PFSK-1 (cell line): ENCODE measurements around the gene DGKI.

ENCODE experiments used
- FOXP2 ChIP-seq: optimal IDR thresholded peaks from 2 replicates; pipeline ENCODE3; 2011; ENCODE audit warnings: borderline replicate concordance, control low read depth, inconsistent platforms; ENCODE audit not compliant: insufficient read depth; ENCODE audit errors: extremely low read length, extremely low read depth
- POLR2AphosphoS5 ChIP-seq: IDR thresholded peaks from 2 replicates; pipeline ENCODE4 v1.6.1; 2012; ENCODE audit warnings: low read depth, mild to moderate bottlenecking, control low read depth, low read length, moderate library complexity
- SIN3A ChIP-seq: IDR thresholded peaks from 2 replicates; pipeline ENCODE4 v1.6.1; 2012; ENCODE audit warnings: mild to moderate bottlenecking, low read length, moderate library complexity, borderline replicate concordance; ENCODE audit not compliant: insufficient read depth
- TAF1 ChIP-seq: IDR thresholded peaks from 2 replicates; pipeline ENCODE4 v1.6.1; 2012; ENCODE audit warnings: low read length, control low read depth, borderline replicate concordance; ENCODE audit not compliant: insufficient read depth
- TF ChIP-seq, protein P1 (sequence below), 2 experiments: IDR thresholded peaks; 2 replicates each; pipeline versions ENCODE4 v1.6.1 to v1.8.0; 2011 to 2012; ENCODE audit warnings: low read depth in 2 of 2, low read length in 2 of 2, control low read depth in 1 of 2, inconsistent platforms in 1 of 2, mild to moderate bottlenecking in 1 of 2, moderate library complexity in 1 of 2; ENCODE audit not compliant: insufficient read depth in 1 of 2

DGKI gene

DNA sequence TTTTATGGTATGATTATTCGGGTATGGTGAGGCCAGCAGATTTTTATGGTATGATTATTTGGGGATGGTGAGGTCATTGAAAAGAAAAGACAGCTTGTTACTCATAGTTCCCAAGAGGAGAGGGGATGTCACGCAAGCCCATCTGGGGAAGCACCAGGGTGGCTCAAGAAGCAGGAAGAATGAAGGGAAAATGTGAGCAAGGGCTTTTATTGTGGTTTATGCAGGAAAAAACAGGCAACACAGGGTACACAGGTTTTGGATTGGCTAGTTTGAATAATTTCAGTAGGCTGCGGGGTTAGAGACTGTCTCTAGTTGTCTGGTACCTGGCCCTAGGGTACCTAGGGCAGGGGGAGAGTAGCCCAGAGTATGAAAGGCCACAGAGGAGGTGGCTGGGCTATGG, 26.8 kb upstream of the DGKI start:
- TF ChIP-seq TAF1, result no peak
- TF ChIP-seq, protein P1, sequence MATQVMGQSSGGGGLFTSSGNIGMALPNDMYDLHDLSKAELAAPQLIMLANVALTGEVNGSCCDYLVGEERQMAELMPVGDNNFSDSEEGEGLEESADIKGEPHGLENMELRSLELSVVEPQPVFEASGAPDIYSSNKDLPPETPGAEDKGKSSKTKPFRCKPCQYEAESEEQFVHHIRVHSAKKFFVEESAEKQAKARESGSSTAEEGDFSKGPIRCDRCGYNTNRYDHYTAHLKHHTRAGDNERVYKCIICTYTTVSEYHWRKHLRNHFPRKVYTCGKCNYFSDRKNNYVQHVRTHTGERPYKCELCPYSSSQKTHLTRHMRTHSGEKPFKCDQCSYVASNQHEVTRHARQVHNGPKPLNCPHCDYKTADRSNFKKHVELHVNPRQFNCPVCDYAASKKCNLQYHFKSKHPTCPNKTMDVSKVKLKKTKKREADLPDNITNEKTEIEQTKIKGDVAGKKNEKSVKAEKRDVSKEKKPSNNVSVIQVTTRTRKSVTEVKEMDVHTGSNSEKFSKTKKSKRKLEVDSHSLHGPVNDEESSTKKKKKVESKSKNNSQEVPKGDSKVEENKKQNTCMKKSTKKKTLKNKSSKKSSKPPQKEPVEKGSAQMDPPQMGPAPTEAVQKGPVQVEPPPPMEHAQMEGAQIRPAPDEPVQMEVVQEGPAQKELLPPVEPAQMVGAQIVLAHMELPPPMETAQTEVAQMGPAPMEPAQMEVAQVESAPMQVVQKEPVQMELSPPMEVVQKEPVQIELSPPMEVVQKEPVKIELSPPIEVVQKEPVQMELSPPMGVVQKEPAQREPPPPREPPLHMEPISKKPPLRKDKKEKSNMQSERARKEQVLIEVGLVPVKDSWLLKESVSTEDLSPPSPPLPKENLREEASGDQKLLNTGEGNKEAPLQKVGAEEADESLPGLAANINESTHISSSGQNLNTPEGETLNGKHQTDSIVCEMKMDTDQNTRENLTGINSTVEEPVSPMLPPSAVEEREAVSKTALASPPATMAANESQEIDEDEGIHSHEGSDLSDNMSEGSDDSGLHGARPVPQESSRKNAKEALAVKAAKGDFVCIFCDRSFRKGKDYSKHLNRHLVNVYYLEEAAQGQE (IDR thresholded peaks at IDR 0.05; ENCODE audit: insufficient read depth in 1 of 2, low read depth in 2 of 2, low read length in 2 of 2), result no peak
- no peak for TF ChIP-seq SIN3A
- TF ChIP-seq FOXP2, result no peak
- no peak for TF ChIP-seq POLR2AphosphoS5

GRCh38 chr7:137871170-137871915, 24.6 kb upstream of the DGKI start:
- no peak for TF ChIP-seq FOXP2
- no peak for TF ChIP-seq SIN3A
- TF ChIP-seq, protein P1 (IDR thresholded peaks at IDR 0.05; ENCODE audit: insufficient read depth in 1 of 2, low read depth in 2 of 2, low read length in 2 of 2), result no peak
- no peak for TF ChIP-seq POLR2AphosphoS5
- no peak for TF ChIP-seq TAF1

DNA sequence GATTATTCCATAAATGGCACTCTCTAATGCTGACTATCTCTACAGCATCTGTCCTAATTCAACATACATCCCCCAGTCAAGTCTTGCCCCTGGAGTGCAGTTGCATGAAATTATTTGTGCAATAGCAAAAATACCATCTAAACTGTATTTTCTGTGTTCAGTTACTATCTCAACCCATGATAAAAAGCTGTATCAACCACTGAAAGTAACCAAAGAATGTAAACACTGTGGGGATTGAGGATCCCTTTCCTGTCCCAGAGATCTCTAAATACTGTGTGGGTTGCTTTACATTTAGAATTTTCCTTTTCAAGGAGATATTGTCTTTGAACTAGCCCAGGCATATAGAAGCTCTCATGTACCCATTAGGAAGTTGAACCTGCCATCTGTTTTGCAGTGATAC, 23.9 kb upstream of the DGKI start:
- TF ChIP-seq POLR2AphosphoS5, result no peak
- TF ChIP-seq, protein P1 (IDR thresholded peaks at IDR 0.05; ENCODE audit: insufficient read depth in 1 of 2, low read depth in 2 of 2, low read length in 2 of 2), result no peak
- TF ChIP-seq SIN3A, result no peak
- no peak for TF ChIP-seq FOXP2
- no peak for TF ChIP-seq TAF1

DNA sequence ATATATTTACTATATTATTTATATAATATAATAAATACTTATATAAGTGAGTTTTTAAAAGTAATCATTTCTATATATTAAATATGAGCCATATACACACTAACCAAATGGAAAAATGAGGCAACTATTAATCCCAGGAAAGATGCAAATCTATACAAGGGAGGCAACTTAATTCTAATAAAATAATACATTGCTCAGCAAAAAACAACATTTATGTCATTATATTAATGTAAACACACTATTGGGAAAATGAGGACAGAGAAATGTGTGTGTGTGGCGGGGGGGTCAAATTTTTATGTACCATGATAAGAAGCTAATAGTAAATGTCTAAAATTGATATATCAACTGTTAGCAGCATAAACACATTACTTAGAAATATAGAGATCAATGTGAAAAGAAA, 23.3 kb upstream of the DGKI start:
- TF ChIP-seq POLR2AphosphoS5, result no peak
- TF ChIP-seq SIN3A, result no peak
- TF ChIP-seq, protein P1 (IDR thresholded peaks at IDR 0.05; ENCODE audit: insufficient read depth in 1 of 2, low read depth in 2 of 2, low read length in 2 of 2), result no peak
- no peak for TF ChIP-seq FOXP2
- no peak for TF ChIP-seq TAF1

- TF ChIP-seq POLR2AphosphoS5 (no peak), FOXP2 (no peak), TAF1 (no peak), SIN3A (no peak)
- TF ChIP-seq, protein P1 (IDR thresholded peaks at IDR 0.05; ENCODE audit: insufficient read depth in 1 of 2, low read depth in 2 of 2, low read length in 2 of 2), result no peak
Observed at GRCh38 chr7:137869260-137869659, 22.5 kb upstream of the DGKI start.
